C4-2B (cell line): ENCODE data around the gene GDPGP1.
A peak's percentile ranks its signal among the peaks of the same experiment; 100 is the strongest.

Experiments used
- H3K27ac ChIP-seq: fragments of 450-650 bp; 2 replicates; pipeline ENCODE4 v1.5.1; 2017
- ZFX ChIP-seq: fragments of 450-650 bp; IDR thresholded peaks from 2 replicates; pipeline ENCODE4 v1.6.1; 2017
- TF ChIP-seq, protein P1 (sequence below): fragments of 450-650 bp; conservative IDR thresholded peaks from 2 replicates; pipeline ENCODE4 v1.5.1; 2017; ENCODE audit warnings: mild to moderate bottlenecking

The GDPGP1 gene

DNA sequence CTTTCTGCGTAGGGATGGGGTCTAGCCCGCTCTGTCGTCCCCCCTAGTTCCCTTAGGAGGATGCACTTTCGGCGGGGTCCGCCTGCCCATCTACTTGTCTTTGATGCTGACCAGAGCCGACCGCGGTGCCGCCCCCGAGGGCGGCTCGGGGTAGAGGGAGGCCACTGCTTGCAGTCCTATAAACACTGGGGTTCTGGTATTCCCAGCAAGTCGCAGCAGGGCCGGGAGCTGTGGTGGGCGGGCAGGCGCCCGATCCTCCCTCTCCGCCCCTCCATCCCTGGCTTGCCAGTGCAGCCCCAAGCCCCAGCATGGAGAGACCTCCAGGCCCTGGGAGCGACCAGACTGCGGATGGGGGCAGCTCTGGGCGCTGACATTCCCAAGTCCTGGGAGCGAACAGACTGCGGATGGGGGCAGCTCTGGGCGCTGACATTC is 32.0 kb upstream of the GDPGP1 start:
- H3K27ac ChIP-seq: peak overlapping the region; percentile 83
- no peak for TF ChIP-seq ZFX
- TF ChIP-seq, protein P1, sequence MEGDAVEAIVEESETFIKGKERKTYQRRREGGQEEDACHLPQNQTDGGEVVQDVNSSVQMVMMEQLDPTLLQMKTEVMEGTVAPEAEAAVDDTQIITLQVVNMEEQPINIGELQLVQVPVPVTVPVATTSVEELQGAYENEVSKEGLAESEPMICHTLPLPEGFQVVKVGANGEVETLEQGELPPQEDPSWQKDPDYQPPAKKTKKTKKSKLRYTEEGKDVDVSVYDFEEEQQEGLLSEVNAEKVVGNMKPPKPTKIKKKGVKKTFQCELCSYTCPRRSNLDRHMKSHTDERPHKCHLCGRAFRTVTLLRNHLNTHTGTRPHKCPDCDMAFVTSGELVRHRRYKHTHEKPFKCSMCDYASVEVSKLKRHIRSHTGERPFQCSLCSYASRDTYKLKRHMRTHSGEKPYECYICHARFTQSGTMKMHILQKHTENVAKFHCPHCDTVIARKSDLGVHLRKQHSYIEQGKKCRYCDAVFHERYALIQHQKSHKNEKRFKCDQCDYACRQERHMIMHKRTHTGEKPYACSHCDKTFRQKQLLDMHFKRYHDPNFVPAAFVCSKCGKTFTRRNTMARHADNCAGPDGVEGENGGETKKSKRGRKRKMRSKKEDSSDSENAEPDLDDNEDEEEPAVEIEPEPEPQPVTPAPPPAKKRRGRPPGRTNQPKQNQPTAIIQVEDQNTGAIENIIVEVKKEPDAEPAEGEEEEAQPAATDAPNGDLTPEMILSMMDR: no peak

DNA sequence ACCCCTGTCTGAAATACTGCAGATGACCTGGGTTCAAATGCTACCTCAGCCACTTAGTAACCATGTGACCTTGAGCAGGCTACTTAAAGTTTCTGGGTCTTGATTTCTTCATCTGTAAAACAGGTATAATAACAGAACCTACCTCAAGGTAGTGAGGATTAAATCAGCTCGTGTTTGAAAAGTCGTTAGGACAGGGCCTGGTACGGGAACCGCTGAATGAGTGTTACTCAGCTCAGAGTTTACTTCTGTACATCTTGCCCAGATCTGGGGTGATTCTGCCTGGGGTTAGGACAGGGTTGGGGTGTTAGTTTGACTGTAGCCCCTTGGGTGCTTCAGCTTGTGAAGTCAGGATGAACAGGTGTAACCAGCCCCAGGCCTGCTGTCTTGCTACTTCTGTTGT is 31.1 kb upstream of the GDPGP1 start:
- TF ChIP-seq ZFX: no peak
- TF ChIP-seq, protein P1: no peak
- H3K27ac ChIP-seq: no peak overlapping the region

DNA sequence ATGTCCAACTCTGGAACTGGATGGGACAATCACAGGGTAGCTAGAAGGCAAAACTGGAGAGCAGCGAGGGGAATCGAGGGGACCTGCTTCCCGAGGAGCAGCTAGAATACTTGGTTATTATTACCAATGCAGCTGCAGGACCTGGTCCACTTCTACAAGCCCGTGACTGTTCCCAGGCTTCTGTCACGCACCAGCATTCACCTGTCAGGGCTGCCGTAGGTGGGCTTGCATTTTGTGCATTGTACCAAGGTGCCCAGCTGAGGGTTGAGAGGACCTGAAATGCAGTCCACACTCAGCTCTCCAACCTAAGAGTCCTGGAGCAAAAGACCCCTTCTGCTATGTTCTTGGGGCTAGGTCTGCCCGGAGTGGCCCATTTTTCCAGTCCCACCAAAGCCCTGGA is 30.5 kb upstream of the GDPGP1 start:
- TF ChIP-seq ZFX: no peak
- TF ChIP-seq, protein P1: no peak
- H3K27ac ChIP-seq: no peak overlapping the region

DNA sequence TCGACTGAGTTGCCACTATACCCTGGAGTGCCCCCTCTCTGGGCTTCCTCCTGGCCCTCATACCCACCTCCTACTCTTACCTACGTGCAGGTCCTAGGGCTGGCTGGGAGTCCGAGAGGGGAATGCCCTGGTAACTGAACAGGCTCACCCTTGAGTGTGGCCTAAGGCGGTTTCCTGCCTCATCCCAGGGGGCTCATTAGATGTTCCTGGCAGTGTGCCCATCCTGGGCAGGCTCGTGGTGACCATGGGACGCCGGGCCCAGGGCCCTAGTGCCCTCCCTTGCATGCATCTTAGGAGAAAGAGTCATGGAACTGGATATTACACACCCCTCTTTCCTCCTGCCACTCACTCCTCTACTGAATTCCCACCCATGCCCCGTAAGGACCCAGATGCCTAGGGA is 30.1 kb upstream of the GDPGP1 start:
- TF ChIP-seq, protein P1: no peak
- TF ChIP-seq ZFX: no peak
- H3K27ac ChIP-seq: no peak overlapping the region

DNA sequence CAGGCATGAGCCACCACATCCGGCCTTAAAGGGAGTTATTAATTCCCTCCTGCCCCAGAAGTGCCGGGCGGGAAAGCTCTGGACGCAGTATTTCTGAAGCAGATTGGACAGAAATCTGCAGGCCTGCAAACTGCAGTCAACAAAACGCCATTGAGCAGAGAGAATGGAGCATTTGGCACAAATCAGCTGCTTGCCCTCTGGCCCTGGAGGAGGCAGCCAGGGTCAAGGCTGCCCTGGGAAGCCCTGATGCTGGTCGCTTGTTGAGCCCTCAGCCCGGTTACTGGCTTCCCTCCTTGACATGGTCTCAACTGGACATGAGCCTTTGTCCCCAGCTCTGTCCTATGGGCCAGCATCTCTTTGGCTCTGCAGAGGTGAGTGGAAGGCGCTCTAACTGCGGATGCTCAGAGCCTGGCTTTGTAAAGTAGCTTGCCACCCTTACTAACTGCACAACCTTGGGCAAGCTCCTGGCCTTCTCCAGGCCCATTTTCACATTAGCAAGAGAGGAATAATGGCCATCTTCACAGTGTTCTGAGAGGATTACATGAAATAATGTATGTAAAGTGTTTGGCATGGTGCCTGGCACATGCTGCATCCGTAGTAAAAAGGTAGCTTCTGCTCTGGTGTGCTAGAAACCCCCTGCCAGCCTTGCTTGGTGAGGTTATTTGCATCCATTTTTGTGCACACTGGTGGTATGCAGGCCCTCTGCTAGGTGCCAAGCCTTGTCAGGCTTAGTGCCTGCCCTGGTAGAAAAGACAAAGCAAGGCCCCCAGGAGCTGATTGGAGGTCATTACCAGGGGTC is 28.8 kb upstream of the GDPGP1 start:
- TF ChIP-seq, protein P1: no peak
- TF ChIP-seq ZFX: no peak
- H3K27ac ChIP-seq: no peak overlapping the region

DNA sequence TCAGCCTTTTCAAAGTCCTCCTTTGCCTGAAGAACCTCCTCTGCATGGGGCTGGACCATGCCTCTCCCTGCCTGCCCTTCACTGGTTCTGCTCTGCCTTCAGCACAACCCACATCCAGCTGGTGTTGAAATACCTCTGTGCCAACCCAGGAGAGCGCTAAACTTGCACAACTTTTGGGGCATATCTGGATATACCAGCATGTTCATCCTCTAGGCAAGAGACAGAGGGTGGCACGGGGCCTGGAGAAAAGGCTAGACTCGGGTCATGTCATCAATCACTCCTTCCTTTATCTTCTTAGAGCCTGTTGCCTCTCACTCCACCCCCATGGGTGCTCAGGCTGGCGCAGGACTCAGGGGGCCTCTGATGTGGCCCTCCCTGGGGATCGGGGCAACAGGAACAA is 28.1 kb upstream of the GDPGP1 start:
- H3K27ac ChIP-seq: no peak overlapping the region
- no peak for TF ChIP-seq ZFX
- TF ChIP-seq, protein P1: no peak

DNA sequence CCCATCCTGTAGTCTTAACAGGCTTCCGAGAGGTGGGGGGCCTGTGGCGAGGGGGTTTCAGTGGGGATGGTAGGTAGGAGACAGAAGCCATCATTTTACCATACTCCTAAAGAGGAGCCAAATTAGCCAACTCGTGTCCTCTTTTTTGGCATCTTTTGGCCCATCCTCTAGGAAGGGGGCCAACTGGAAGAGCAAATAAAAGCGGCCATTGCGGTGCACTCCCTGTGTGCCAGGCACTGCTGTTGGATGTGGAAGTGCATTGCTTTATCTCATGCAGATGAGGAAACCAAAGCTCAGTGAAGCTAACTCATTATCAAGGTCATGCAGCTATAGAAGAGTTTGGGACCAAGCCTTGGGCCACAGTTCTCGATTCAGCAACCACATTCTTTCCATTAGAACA is 26.8 kb upstream of the GDPGP1 start:
- TF ChIP-seq ZFX: no peak
- TF ChIP-seq, protein P1: no peak
- H3K27ac ChIP-seq: no peak overlapping the region
